Activated naive CD4-positive, alpha-beta T cell treated with anti-CD3 and anti-CD28 coated beads, Interleukin-2, amount 10 ng/mL, durations not matched to agents 7 days and 5 days (primary cell): ENCODE measurements around the gene ZMYND10.

Experiments
- CTCF ChIA-PET: fragments of 350-600 bp; sonication (Branson Sonifier 250); formaldehyde crosslinking; loops from one replicate; lab custom pipeline; 2021; ENCODE audit warnings: antibody characterized with exemption; lab: Charles Lee
- DNase-seq: peaks from one replicate; pipeline ENCODE4 v3.0.0-alpha.2; 2020
- H3K27ac Mint-ChIP-seq: one replicate; pipeline ENCODE4 v1.8.0; 2021; ENCODE audit warnings: mild to moderate bottlenecking, moderate library complexity, mixed read lengths
- H3K27me3 Mint-ChIP-seq: one replicate; pipeline ENCODE4 v1.8.0; 2021; ENCODE audit warnings: mild to moderate bottlenecking, mixed read lengths
- H3K36me3 Mint-ChIP-seq: one replicate; pipeline ENCODE4 v1.8.0; 2021; ENCODE audit warnings: mixed read lengths
- H3K4me1 Mint-ChIP-seq: one replicate; pipeline ENCODE4 v1.8.0; 2021; ENCODE audit warnings: mixed read lengths
- H3K4me3 Mint-ChIP-seq: one replicate; pipeline ENCODE4 v1.8.0; 2021; ENCODE audit warnings: mild to moderate bottlenecking, moderate library complexity, mixed read lengths
- H3K9me3 Mint-ChIP-seq: one replicate; pipeline ENCODE4 v1.8.0; 2021; ENCODE audit warnings: mixed read lengths

The ZMYND10 gene

DNA sequence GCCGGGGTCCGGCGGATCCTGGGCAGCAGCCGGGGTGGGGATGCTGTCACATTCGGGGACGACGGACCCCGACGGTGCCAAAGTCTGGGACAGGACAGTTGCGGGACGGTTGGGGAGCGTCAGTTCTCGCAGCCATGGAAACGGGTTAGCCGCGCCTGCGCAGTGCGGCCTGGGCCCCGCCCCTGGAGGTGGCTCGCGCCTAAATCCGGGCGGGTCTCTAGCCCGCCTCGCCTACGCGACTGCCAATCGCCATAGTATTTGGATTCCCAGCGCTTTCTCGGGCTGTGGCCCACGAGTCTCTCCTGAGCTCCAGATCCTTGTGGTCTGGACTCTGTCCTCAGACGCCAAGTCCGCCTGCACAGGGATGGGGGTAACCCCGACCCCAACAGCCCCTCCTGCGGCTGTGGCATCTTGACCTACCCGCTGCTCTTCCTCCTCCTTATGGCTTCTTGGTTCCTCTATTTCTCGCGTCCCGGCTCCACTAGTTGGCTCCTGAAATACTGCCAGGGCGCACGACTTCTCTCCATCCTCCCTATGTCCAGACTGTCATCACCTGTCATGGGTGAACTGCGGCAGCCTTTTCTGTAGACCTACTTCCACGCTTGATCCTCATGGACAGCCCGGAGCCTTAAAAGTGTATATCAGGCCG is at the start of gene ZMYND10:
TSS of gene ZMYND10 (minus strand) at position 147 of the 649 bp plus-strand sequence. CDS start 153 bp downstream, outside the sequence.
- DNase-seq = peak; percentile 87
- CTCF ChIA-PET = interaction anchor here (3.2 kb wide), 1 partner anchor 197 kb away, joined by 11 read pairs; no protein-coding TSS in a partner anchor
- Mint-ChIP-seq H3K27me3 (no peaks in the 10 kb centered on the region), H3K27ac (peak within 1 kb of the TSS; percentile 80), H3K9me3 (no peaks in the 10 kb centered on the region), H3K4me3 (peak within 1 kb of the TSS; percentile 72), H3K36me3 (peaks cover 23% of the 10 kb centered on the region), H3K4me1 (peaks cover 81% of the 10 kb centered on the region)

DNA sequence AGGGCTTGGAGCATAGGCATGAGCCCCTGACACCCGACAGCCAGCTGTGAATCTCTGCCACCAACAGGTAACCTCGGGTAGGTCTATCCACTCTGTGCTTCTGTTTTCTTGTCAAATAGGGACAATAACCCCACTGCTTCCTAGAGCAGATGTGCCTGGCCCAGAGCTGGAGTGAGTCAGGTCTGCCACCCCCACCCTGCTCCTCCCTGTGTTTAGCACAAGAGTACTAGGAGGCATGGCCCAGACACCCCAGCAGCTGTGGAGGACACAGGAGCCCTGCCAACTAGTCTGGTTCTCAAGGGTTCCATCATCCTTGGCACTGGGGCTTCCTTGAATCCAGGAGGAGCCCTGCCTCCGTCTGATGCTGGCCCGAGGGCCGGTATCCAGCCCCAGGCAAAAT is 47.5 kb upstream of the ZMYND10 start:
- no peaks in the 10 kb centered on the region for H3K4me1 Mint-ChIP-seq
- no peak overlapping the region for H3K27ac Mint-ChIP-seq
- CTCF ChIA-PET = interaction anchor here (1.0 kb wide), 1 partner anchor 149 kb away, joined by 3 read pairs; no protein-coding TSS in a partner anchor
- H3K4me3 Mint-ChIP-seq = no peak overlapping the region
- DNase-seq = no peak
- no peaks in the 10 kb centered on the region for H3K36me3 Mint-ChIP-seq
- no peaks in the 10 kb centered on the region for H3K9me3 Mint-ChIP-seq
- no peaks in the 10 kb centered on the region for H3K27me3 Mint-ChIP-seq

DNA sequence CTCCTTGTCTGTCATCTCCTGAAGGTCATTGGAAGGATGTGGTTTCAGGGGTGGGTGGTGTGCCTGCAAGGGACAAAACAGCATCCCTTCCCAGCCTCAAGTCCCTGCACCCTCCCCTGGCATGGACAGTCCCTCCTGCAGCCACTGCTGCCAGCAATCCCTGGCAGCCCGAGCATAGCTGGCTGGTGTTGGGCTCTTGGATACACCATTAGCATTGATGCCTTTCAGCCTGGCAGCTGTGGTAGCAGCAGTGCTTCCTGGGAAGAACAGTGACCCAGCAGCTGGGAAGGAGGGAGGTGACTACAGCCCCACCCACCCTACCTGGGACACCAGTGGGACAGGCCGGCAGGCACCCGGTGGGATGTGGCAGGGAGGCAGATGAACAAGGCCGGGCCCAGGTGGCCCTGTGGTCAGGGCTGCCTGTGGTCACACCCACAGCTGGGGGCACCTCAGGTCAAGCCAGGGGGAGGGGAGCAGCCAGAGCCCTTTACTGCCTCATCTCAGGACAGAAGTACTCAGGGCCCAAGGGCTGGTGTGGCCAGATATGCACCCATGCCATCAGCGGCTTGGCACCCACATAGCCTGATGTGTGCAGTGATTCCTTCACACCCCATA is 46.7 kb upstream of the ZMYND10 start:
- H3K4me3 Mint-ChIP-seq = no peak overlapping the region
- no peaks in the 10 kb centered on the region for H3K9me3 Mint-ChIP-seq
- H3K27me3 Mint-ChIP-seq = peaks cover 1% of the 10 kb centered on the region
- CTCF ChIA-PET = interaction anchor here (1.0 kb wide), 1 partner anchor 150 kb away, joined by 3 read pairs; no protein-coding TSS in a partner anchor
- no peak overlapping the region for H3K27ac Mint-ChIP-seq
- no peak for DNase-seq
- H3K4me1 Mint-ChIP-seq = no peaks in the 10 kb centered on the region
- no peaks in the 10 kb centered on the region for H3K36me3 Mint-ChIP-seq

DNA sequence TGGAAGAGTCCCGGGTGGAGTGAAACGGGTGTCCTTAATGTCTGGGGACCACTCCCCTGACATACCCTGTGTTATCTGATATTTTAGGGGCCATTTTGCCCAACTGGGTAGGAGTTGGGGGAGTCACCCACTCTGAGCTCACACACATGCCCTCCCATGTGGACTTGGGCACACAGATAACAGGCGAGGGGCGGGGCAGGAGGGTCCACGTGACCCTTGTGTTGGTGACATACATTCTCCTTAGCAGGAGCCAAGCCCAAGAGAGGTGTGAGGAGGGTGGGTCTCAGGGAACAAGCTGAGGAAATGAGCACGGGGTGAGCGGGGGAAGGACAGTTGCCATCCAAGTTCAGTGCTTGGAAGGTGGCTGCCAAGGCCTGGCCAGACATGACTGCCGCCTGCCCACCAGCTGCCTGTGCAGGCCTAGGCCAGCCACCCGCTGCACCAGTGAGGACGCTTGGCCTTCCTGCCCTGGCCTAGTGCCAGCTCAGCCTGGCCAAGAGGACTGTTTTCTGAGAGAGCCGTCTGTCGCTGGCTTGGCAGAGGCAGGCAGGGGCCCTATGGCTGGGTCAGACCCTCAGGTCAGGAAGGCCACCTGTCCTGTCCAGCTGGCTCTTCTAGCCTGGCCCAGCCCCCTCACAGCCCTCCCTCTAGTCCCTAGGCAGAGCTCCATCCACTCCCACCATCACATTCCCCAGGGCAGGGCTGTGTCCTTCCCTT is 45.1 kb upstream of the ZMYND10 start:
- Mint-ChIP-seq H3K4me1 (no peaks in the 10 kb centered on the region), H3K27ac (no peak overlapping the region), H3K27me3 (peaks cover 9% of the 10 kb centered on the region), H3K36me3 (no peaks in the 10 kb centered on the region), H3K4me3 (no peak overlapping the region), H3K9me3 (no peaks in the 10 kb centered on the region)
- no peak for DNase-seq
- CTCF ChIA-PET = interaction anchor here (0.8 to 1.7 kb wide), 2 partner anchors 40 to 152 kb away, joined by 3 read pairs; partner anchors contain the start of genes CYB561D2 and NPRL2

GRCh38 chr3:50389414-50389767 is 43.9 kb upstream of the ZMYND10 start:
- no peaks in the 10 kb centered on the region for H3K4me1 Mint-ChIP-seq
- no peak overlapping the region for H3K4me3 Mint-ChIP-seq
- H3K9me3 Mint-ChIP-seq = no peaks in the 10 kb centered on the region
- H3K36me3 Mint-ChIP-seq = no peaks in the 10 kb centered on the region
- CTCF ChIA-PET = interaction anchor here (1.7 kb wide), 1 partner anchor 153 kb away, joined by 3 read pairs; no protein-coding TSS in a partner anchor
- no peak overlapping the region for H3K27ac Mint-ChIP-seq
- DNase-seq = no peak
- peaks cover 9% of the 10 kb centered on the region for H3K27me3 Mint-ChIP-seq

DNA sequence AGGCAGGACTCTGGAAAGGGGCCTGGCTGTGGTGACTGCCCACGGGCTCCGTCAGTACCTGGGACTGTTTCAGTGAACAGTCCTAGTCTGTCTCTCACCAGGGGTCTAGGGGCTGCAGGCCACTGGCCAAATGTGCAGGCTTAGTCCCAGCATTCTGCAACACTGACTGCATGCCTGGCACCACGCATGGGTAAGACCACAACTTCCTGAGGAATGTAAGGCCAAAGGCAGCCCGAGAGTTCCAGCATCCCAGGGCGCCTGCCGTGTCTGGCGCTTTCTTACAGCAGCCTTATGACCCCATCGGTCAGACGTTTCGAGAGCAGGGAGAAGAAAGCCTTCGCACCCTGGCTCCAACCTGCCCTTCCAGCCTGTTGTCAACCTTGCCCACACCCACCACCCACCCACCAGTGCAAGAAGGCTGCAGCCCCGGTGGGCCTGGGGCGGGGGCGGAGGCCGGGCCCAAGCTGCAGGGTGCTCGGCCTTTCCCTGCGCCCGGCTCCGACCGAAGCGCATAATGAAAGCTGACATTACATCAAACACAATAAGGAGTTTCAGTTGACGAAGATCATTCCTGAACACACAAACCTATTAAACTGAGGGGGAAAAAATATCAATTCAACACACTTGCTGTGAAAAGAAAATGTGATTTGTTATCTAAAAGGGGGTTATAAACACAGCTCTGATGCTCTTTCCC is 43.3 kb upstream of the ZMYND10 start:
- Mint-ChIP-seq H3K27me3 (peaks cover 9% of the 10 kb centered on the region), H3K4me1 (no peaks in the 10 kb centered on the region), H3K36me3 (no peaks in the 10 kb centered on the region), H3K27ac (no peak overlapping the region), H3K4me3 (no peak overlapping the region), H3K9me3 (no peaks in the 10 kb centered on the region)
- no peak for DNase-seq
- CTCF ChIA-PET = no interaction called here

DNA sequence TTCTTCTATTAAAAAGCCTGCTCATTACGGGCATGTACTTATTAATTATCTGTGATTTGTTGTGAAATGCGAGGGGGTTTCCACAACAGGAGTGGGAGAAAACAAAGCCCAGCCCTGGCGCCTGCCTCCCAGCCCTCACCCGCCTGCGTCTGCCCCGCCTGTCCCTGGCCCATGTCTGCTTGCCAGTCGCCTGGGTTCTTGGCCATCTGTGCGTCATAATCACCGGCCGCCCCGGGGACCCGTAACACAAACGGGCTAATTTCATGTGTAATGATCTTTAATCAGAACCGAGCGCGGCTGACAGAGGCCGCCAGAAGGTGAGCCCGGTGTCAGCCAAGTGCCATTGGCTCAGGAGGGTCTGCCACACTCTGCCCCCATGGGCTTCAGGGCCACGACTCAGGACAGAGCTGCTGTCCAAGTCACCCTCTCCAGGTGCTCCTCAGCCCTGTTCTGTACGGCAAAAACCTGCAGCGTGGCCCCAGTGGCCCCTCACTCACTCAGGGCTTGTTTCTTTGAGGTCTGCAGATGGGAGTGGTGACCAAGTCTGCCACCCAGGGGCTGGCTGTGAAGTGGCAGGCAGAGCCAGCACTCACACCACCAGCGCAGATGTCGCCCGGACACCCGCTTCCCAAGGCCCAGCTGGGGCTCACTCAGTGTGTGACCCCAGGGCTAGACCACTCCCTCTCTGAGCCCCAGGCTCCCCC is 42.6 kb upstream of the ZMYND10 start:
- Mint-ChIP-seq H3K36me3 (no peaks in the 10 kb centered on the region), H3K27me3 (peaks cover 9% of the 10 kb centered on the region), H3K27ac (no peak overlapping the region), H3K4me3 (no peak overlapping the region), H3K4me1 (no peaks in the 10 kb centered on the region), H3K9me3 (no peaks in the 10 kb centered on the region)
- CTCF ChIA-PET = no interaction called here
- DNase-seq = no peak

GRCh38 chr3:50385754-50386153 is 40.2 kb upstream of the ZMYND10 start:
- no peaks in the 10 kb centered on the region for H3K36me3 Mint-ChIP-seq
- H3K27ac Mint-ChIP-seq = no peak overlapping the region
- CTCF ChIA-PET = interaction anchor here (1.1 kb wide), 1 partner anchor 164 kb away, joined by 3 read pairs; no protein-coding TSS in a partner anchor
- no peak overlapping the region for H3K4me3 Mint-ChIP-seq
- H3K27me3 Mint-ChIP-seq = peaks cover 9% of the 10 kb centered on the region
- H3K9me3 Mint-ChIP-seq = no peaks in the 10 kb centered on the region
- no peaks in the 10 kb centered on the region for H3K4me1 Mint-ChIP-seq
- DNase-seq = no peak

DNA sequence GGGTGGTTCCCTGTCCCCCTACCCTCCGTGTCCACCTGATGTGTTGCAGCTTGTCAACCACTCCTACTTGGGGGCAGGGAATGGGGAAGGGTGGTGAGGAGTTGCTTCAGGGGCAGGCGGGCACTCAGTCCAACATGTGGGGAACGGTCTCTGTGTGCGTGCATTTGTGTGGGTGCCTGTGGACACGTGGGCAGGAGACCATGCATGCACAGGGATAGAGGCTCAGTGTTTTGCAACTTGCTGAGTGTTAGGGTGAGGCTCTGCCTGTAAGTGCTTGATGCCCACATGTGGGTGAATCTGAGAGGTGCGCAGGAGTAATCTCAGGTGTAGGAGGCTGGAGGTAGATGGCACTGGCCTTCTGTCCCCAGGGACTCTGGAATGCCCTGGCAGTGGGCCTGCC is 38.2 kb upstream of the ZMYND10 start:
- peaks cover 9% of the 10 kb centered on the region for H3K27me3 Mint-ChIP-seq
- no peak overlapping the region for H3K4me3 Mint-ChIP-seq
- H3K4me1 Mint-ChIP-seq = no peaks in the 10 kb centered on the region
- no peaks in the 10 kb centered on the region for H3K36me3 Mint-ChIP-seq
- no peak for DNase-seq
- no peak overlapping the region for H3K27ac Mint-ChIP-seq
- H3K9me3 Mint-ChIP-seq = no peaks in the 10 kb centered on the region
- CTCF ChIA-PET = no interaction called here

DNA sequence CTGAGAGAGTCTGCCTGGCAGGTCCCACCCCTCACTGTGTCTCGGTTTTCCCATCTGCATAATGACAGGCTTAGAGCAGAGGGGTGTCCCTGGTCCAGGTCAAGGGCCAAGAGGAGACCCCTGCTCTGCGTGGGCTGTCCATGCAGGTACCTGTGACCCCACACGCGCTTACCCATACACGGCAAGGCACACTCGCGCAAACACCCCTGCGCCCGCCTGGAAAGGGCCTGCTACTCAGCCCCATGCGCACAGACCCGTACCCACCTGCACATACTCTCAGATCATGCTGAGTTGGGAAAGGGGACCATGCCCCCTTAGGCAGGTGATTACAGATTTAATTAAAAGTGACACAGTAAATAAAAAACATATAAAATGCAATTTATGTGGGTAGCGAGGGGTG is 37.2 kb upstream of the ZMYND10 start:
- no peaks in the 10 kb centered on the region for H3K9me3 Mint-ChIP-seq
- no peak overlapping the region for H3K27ac Mint-ChIP-seq
- CTCF ChIA-PET = no interaction called here

DNA sequence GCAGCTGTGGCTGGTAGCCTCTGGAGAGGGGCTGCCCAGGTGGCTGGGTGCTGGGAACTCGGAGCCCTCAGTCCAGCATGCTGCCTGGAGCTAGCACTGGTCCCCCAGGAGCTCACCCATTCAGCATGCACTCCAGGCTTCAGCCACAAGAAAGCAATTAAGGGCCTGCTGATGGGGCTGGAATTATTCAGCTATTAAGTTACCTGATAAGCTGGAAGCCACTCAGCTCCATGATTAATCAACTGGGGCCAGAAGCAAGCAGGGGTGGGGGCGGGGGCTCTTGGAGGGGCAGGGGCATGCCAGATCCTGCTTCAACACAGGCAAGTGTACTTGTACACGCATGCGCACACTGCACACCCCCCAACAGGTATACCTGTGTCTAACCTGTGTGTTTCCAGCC is 35.9 kb upstream of the ZMYND10 start:
- H3K27ac Mint-ChIP-seq = no peak overlapping the region
- CTCF ChIA-PET = no interaction called here
- DNase-seq = no peak
- peaks cover 3% of the 10 kb centered on the region for H3K27me3 Mint-ChIP-seq
- H3K9me3 Mint-ChIP-seq = no peaks in the 10 kb centered on the region
- H3K4me3 Mint-ChIP-seq = no peak overlapping the region
- no peaks in the 10 kb centered on the region for H3K4me1 Mint-ChIP-seq
- no peaks in the 10 kb centered on the region for H3K36me3 Mint-ChIP-seq

More for the DNA sequence above, 37.2 kb upstream of the ZMYND10 start:
- DNase-seq = no peak
- H3K4me3 Mint-ChIP-seq = no peak overlapping the region
- H3K4me1 Mint-ChIP-seq = no peaks in the 10 kb centered on the region
- no peaks in the 10 kb centered on the region for H3K36me3 Mint-ChIP-seq
- H3K27me3 Mint-ChIP-seq = peaks cover 13% of the 10 kb centered on the region

- no peaks in the 10 kb centered on the region for H3K4me1 Mint-ChIP-seq
- H3K27me3 Mint-ChIP-seq = peaks cover 7% of the 10 kb centered on the region
- no peaks in the 10 kb centered on the region for H3K36me3 Mint-ChIP-seq
- H3K27ac Mint-ChIP-seq = no peak overlapping the region
- DNase-seq = no peak
- no peak overlapping the region for H3K4me3 Mint-ChIP-seq
- CTCF ChIA-PET = no interaction called here
- no peaks in the 10 kb centered on the region for H3K9me3 Mint-ChIP-seq
Observed at GRCh38 chr3:50380405-50381085, 35.0 kb upstream of the ZMYND10 start.

DNA sequence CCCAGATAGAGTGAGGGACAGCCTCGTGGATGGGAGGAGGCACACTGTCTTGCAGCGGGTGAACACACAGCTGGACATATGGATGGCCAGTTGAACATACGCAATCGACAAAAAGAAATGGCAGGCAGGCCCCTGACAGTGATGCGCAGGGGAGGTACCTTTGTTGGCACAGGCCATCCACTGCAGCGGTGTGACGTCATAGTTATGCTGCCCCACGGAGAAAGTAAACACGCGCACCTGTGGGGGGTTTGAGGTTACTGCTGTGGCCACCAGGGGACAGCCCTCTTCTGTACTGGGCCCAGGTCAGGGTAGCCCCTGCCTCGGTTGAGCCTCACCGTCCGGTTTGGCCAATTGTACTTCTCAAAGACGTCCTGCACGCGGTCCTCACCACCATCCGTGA is 33.2 kb upstream of the ZMYND10 start:
- Mint-ChIP-seq H3K4me1 (no peaks in the 10 kb centered on the region), H3K9me3 (no peaks in the 10 kb centered on the region), H3K27me3 (peaks cover 7% of the 10 kb centered on the region), H3K36me3 (no peaks in the 10 kb centered on the region), H3K4me3 (no peak overlapping the region), H3K27ac (no peak overlapping the region)
- DNase-seq = no peak
- CTCF ChIA-PET = no interaction called here
